ENCODE data around the gene ZSWIM7. TPM values are rescaled to one million over a fixed set of nuclear protein-coding genes. Genes with fewer than 3 reads are reported as not detected.

ZSWIM7 gene
- total RNA-seq, 1 experiment from 2014 or later = 28.7 TPM

DNA sequence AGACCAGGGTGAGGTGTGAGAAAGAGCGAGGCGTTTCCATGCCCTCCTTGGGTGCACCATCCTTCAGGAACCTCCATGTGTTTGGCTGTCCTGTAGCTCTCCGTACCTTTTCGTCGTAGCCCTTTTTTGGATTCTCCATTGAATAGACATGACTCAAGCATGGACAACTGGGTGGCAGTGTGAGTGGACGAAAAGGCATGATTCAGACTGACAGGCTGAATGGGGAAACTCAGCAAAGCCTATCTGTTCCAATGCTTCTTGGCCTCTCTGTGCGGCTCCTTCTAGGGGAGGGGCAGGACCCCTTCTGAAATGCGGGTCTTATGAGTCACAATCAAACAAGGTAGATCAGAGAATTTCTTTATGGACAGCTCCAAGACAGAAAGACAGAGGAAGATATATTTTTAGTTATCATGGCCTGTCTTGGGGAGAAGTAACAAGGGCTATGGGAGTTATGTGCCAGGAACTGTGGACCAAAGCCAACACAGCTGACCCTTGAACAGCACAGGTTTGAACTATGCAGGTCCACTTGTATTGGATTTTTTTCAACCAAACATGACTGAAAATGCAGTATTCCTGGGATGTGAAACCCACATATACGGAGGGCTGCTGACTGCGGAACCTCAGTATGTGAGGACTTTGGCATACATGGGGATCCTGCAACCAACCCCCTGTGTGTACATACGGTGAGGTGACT lies 31.7 kb downstream of the ZSWIM7 start:
- ChIA-PET CTCF (no interaction called here), POLR2A (ENCODE audit: low non-redundant PET) (no interaction called here)
- no TSS peak for BruUV-seq (replicated peaks)
- intact Hi-C loops (cut with micrococcal nuclease; ENCODE audit: unreplicated experiment) = no loop called here
- Histone ChIP-seq H3K36me3 (ENCODE audit: insufficient read depth, low read length, poor library complexity, severe bottlenecking) (no peaks in the 10 kb centered on the region), H3K4me3 (ENCODE audit: low read depth, low read length, poor library complexity, severe bottlenecking) (no peak overlapping the region), H3K4me1 (ENCODE audit: insufficient read depth, low read length, poor library complexity, severe bottlenecking) (peaks cover 25% of the 10 kb centered on the region), H3K27me3 (replicated peaks; ENCODE audit: insufficient read depth, low read depth, low read length, poor library complexity) (no peaks in the 10 kb centered on the region), H3K9me3 (ENCODE audit: low read depth, low read length, poor library complexity, severe bottlenecking) (no peaks in the 10 kb centered on the region), H3K27ac (ENCODE audit: low read depth, low read length, poor library complexity, severe bottlenecking) (peak overlapping the region; percentile 89)
- no peak for DNase-seq (ENCODE audit: low spot score)
- TF ChIP-seq EZH2 (IDR thresholded peaks at IDR 0.05; ENCODE audit: borderline replicate concordance, low read depth, low read length, poor library complexity, severe bottlenecking) = no peak
- TF ChIP-seq, protein P1, sequence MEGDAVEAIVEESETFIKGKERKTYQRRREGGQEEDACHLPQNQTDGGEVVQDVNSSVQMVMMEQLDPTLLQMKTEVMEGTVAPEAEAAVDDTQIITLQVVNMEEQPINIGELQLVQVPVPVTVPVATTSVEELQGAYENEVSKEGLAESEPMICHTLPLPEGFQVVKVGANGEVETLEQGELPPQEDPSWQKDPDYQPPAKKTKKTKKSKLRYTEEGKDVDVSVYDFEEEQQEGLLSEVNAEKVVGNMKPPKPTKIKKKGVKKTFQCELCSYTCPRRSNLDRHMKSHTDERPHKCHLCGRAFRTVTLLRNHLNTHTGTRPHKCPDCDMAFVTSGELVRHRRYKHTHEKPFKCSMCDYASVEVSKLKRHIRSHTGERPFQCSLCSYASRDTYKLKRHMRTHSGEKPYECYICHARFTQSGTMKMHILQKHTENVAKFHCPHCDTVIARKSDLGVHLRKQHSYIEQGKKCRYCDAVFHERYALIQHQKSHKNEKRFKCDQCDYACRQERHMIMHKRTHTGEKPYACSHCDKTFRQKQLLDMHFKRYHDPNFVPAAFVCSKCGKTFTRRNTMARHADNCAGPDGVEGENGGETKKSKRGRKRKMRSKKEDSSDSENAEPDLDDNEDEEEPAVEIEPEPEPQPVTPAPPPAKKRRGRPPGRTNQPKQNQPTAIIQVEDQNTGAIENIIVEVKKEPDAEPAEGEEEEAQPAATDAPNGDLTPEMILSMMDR (conservative IDR thresholded peaks at IDR 0.05; ENCODE audit: low read depth, low read length) = no peak

DNA sequence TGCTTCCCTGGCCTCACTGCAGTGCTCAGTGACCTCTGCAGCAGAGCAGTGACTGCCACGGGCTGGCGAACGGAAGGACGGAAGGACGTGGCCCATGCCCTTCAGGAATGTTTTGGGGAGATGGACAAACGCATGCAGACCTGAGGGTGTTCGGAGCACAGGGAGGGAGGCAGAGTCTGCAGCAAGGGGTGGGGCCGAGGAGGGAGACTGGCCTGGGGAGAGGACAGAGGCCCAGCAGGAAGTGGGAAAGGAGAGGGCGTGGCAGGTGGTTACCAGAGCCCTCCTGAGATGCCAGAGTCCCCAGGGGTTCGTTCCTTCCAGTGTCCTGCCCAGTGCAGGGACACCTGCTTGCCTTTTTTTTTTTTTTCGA lies 32.6 kb downstream of the ZSWIM7 start:
- H3K27me3 ChIP-seq (replicated peaks; ENCODE audit: insufficient read depth, low read depth, low read length, poor library complexity) = no peaks in the 10 kb centered on the region
- peaks cover 25% of the 10 kb centered on the region for H3K4me1 ChIP-seq (ENCODE audit: insufficient read depth, low read length, poor library complexity, severe bottlenecking)
- TF ChIP-seq, protein P1 (conservative IDR thresholded peaks at IDR 0.05; ENCODE audit: low read depth, low read length) = no peak
- no peak for TF ChIP-seq EZH2 (IDR thresholded peaks at IDR 0.05; ENCODE audit: borderline replicate concordance, low read depth, low read length, poor library complexity, severe bottlenecking)
- BruUV-seq (replicated peaks) = no TSS peak
- H3K9me3 ChIP-seq (ENCODE audit: low read depth, low read length, poor library complexity, severe bottlenecking) = no peaks in the 10 kb centered on the region
- no peaks in the 10 kb centered on the region for H3K36me3 ChIP-seq (ENCODE audit: insufficient read depth, low read length, poor library complexity, severe bottlenecking)
- DNase-seq (ENCODE audit: low spot score) = no peak
- intact Hi-C loops (cut with micrococcal nuclease; ENCODE audit: unreplicated experiment) = no loop called here
- H3K27ac ChIP-seq (ENCODE audit: low read depth, low read length, poor library complexity, severe bottlenecking) = peak overlapping the region; percentile 89
- CTCF ChIA-PET = interaction anchor here (0.5 to 1.1 kb wide), 2 partner anchors 9 to 22 kb away, joined by 3 to 5 read pairs; partner anchors contain the start of gene ADORA2B
- H3K4me3 ChIP-seq (ENCODE audit: low read depth, low read length, poor library complexity, severe bottlenecking) = no peak overlapping the region
- POLR2A ChIA-PET (ENCODE audit: low non-redundant PET) = interaction anchor here (0.7 kb wide), 1 partner anchor 9 kb away, joined by 4 read pairs; no protein-coding TSS in a partner anchor

DNA sequence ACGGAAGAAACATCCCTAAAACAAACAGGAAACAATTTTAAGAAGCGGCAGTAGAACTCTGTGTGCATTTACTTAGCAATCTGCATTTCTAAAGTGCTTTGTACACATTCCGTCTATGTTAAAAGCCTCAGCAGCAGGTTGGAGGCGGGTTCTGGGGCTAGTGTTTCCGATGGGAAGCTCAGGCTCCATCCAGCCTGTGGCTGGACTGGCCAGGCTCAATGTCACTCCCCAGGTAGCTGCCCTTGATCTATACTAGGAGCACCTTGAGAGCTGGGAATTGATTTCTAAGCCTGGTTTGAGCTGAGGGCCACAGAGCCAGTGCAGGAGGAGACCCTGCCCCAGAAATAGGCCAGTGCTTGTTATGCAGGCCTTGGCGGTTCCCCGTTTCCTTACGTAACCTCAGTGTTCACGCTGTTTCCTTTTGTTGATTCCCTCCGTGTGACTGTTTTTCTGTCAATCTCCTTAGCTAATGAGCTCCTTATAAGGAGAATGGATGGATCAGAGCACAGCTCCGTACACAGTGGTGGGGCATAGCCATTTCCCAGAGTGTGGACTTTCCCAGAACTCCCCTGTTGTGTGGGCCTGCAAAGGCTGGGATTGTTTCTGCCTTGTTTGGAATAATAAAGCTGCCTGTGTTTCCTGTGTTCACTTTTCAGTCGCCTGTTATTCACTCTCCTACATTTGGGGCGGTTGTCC lies 33.2 kb downstream of the ZSWIM7 start:
- CTCF ChIA-PET = interaction anchor here (0.5 to 1.1 kb wide), 2 partner anchors 9 to 21 kb away, joined by 3 to 5 read pairs; partner anchors contain the start of gene ADORA2B
- H3K9me3 ChIP-seq (ENCODE audit: low read depth, low read length, poor library complexity, severe bottlenecking) = no peaks in the 10 kb centered on the region
- peaks cover 25% of the 10 kb centered on the region for H3K4me1 ChIP-seq (ENCODE audit: insufficient read depth, low read length, poor library complexity, severe bottlenecking)
- DNase-seq (ENCODE audit: low spot score) = peak; percentile 80
- H3K4me3 ChIP-seq (ENCODE audit: low read depth, low read length, poor library complexity, severe bottlenecking) = no peak overlapping the region
- POLR2A ChIA-PET (ENCODE audit: low non-redundant PET) = interaction anchor here (0.6 to 0.7 kb wide), 3 partner anchors 8 to 25 kb away, joined by 3 to 5 read pairs (median 4); partner anchors contain the start of gene ADORA2B
- TF ChIP-seq EZH2 (IDR thresholded peaks at IDR 0.05; ENCODE audit: borderline replicate concordance, low read depth, low read length, poor library complexity, severe bottlenecking) = no peak
- TF ChIP-seq, protein P1 (conservative IDR thresholded peaks at IDR 0.05; ENCODE audit: low read depth, low read length) = no peak
- no peaks in the 10 kb centered on the region for H3K27me3 ChIP-seq (replicated peaks; ENCODE audit: insufficient read depth, low read depth, low read length, poor library complexity)
- no TSS peak for BruUV-seq (replicated peaks)
- H3K27ac ChIP-seq (ENCODE audit: low read depth, low read length, poor library complexity, severe bottlenecking) = peak overlapping the region; percentile 89
- no peaks in the 10 kb centered on the region for H3K36me3 ChIP-seq (ENCODE audit: insufficient read depth, low read length, poor library complexity, severe bottlenecking)
- intact Hi-C loops (cut with micrococcal nuclease; ENCODE audit: unreplicated experiment) = no loop called here

Measured in A673 (cell line).